ENCODE data around the gene FHIT. TPM values are rescaled to one million over a fixed set of nuclear protein-coding genes. Genes with fewer than 3 reads are reported as not detected.

FHIT gene
- total RNA-seq, 4 donors from 2014 or later, result 1.6 to 12.9 (median 7.8) TPM

DNA sequence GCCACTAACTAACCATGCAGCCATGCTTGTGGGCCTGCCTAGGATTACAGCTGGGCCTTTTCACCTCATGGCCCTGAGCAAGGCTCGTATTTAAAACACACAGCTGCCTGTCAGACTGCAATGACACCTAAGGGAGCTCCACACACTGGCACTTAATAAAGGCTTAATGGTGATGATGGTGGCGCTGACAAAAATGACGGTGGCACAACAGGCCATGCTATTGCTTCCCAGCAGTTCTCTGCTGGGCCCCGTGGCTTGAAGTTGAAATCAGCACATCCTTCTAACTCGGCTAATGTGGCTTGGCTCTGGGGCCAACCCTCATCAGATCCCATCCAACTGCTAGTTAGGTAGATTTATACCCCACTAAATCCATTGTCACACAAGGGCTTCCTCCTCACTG lies 112.9 kb downstream of the FHIT start:
- H3K4me1 ChIP-seq, result no peaks in the 10 kb centered on the region
- H3K4me3 ChIP-seq, result no peak overlapping the region
- no peaks in the 10 kb centered on the region for H3K27me3 ChIP-seq
- no peaks in the 10 kb centered on the region for H3K36me3 ChIP-seq
- H3K9me3 ChIP-seq, result no peaks in the 10 kb centered on the region
- WGBS, 2 donors, result 69 to 72% methylated on average over 5 of the region's 5 CpGs
- DNase-seq (ENCODE audit: low spot score in 2 of 2), result no peak
- no peak overlapping the region for H3K27ac ChIP-seq
- TF ChIP-seq POLR2A (IDR thresholded peaks at IDR 0.05) (no peak), CTCF (IDR thresholded peaks at IDR 0.05) (no peak), EP300 (IDR thresholded peaks at IDR 0.05) (no peak)

- Histone ChIP-seq H3K27me3 (no peaks in the 10 kb centered on the region), H3K27ac (no peak overlapping the region), H3K9me3 (no peaks in the 10 kb centered on the region), H3K36me3 (no peaks in the 10 kb centered on the region), H3K4me1 (no peaks in the 10 kb centered on the region), H3K4me3 (no peak overlapping the region)
- WGBS, 2 donors, result 83 to 89% methylated on average over 5 of the region's 5 CpGs
- TF ChIP-seq POLR2A (IDR thresholded peaks at IDR 0.05) (no peak), EP300 (IDR thresholded peaks at IDR 0.05) (no peak), CTCF (IDR thresholded peaks at IDR 0.05) (no peak)
- DNase-seq (ENCODE audit: low spot score in 2 of 2), result no peak
These were observed 115.1 kb downstream of the FHIT start for GRCh38 chr3:61136191-61136590.

DNA sequence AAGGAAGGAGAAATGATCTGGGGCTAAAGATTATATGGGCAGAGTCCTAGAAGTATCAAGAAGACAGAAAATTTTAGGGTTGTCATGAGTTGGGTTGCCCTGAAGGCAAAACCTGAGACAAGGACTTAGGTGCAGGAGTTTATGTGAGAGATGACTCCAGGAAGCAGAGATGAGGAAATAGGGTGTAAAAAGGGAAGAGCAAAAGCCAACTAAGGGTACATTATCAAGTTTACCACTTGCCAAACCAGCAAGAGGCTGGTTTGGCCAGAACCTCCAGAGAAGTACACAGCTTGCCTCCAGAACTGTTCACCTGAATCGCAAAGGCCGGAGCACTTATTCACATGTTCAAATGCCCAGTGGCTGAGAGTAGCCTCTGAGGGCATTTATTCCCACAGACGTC lies 116.7 kb downstream of the FHIT start:
- no peaks in the 10 kb centered on the region for H3K27me3 ChIP-seq
- DNase-seq (ENCODE audit: low spot score in 2 of 2), result no peak
- H3K36me3 ChIP-seq, result no peaks in the 10 kb centered on the region
- H3K27ac ChIP-seq, result no peak overlapping the region
- WGBS, 2 donors, result 68 to 77% methylated on average over 3 of the region's 3 CpGs
- H3K4me3 ChIP-seq, result no peak overlapping the region
- no peaks in the 10 kb centered on the region for H3K4me1 ChIP-seq
- no peak for TF ChIP-seq POLR2A (IDR thresholded peaks at IDR 0.05)
- no peak for TF ChIP-seq EP300 (IDR thresholded peaks at IDR 0.05)
- no peak for TF ChIP-seq CTCF (IDR thresholded peaks at IDR 0.05)
- H3K9me3 ChIP-seq, result no peaks in the 10 kb centered on the region

DNA sequence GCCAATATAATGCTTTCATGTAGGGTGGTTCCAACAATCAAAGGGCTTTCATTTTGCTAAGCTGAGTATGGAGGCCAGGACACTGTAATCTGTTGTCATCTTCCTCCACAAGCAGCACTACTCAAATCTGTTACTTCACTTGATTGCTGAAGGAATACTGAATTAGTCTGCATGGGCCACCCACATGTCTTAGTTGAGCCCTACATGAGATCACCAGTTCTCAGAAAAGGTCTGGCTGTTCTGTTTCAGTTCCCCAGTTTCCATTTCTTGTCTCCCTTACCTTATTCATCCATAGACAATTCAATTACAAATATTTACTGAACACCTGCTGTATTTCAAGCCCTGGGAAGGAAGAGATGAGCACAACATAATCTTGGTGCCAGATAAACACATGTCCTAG lies 119.2 kb downstream of the FHIT start:
- DNase-seq (ENCODE audit: low spot score in 2 of 2), result no peak
- no peaks in the 10 kb centered on the region for H3K36me3 ChIP-seq
- no peaks in the 10 kb centered on the region for H3K27me3 ChIP-seq
- H3K9me3 ChIP-seq, result no peaks in the 10 kb centered on the region
- no peaks in the 10 kb centered on the region for H3K4me1 ChIP-seq
- no peak for TF ChIP-seq POLR2A (IDR thresholded peaks at IDR 0.05)
- no peak for TF ChIP-seq EP300 (IDR thresholded peaks at IDR 0.05)
- no peak for TF ChIP-seq CTCF (IDR thresholded peaks at IDR 0.05)
- H3K4me3 ChIP-seq, result no peak overlapping the region
- H3K27ac ChIP-seq, result no peak overlapping the region

- Histone ChIP-seq H3K4me1 (no peaks in the 10 kb centered on the region), H3K4me3 (no peak overlapping the region), H3K27ac (no peak overlapping the region), H3K9me3 (peaks cover 0 to 19% (median 0%) of the 10 kb centered on the region in 4 donors), H3K36me3 (no peaks in the 10 kb centered on the region), H3K27me3 (no peaks in the 10 kb centered on the region)
- 82 to 84% methylated on average over 2 of the region's 2 CpGs for WGBS, 2 donors
- TF ChIP-seq EP300 (IDR thresholded peaks at IDR 0.05) (no peak), POLR2A (IDR thresholded peaks at IDR 0.05) (no peak), CTCF (IDR thresholded peaks at IDR 0.05) (no peak)
- DNase-seq (ENCODE audit: low spot score in 2 of 2), result no peak
These were observed 132.4 kb downstream of the FHIT start for GRCh38 chr3:61118830-61119229.
